GM19023 (cell line): ENCODE results near the gene GSPT1.

Source experiments
- ATAC-seq: cut with Tn5 transposase; IDR thresholded peaks from one replicate; pipeline ENCODE4 v1.9.1; 2021; ENCODE audit warnings: mild to moderate bottlenecking, moderate library complexity; ENCODE audit not compliant: unreplicated experiment

The GSPT1 gene

GRCh38 chr16:11913425-11914079, 2.2 kb downstream of the GSPT1 start:
- no peak for ATAC-seq

DNA sequence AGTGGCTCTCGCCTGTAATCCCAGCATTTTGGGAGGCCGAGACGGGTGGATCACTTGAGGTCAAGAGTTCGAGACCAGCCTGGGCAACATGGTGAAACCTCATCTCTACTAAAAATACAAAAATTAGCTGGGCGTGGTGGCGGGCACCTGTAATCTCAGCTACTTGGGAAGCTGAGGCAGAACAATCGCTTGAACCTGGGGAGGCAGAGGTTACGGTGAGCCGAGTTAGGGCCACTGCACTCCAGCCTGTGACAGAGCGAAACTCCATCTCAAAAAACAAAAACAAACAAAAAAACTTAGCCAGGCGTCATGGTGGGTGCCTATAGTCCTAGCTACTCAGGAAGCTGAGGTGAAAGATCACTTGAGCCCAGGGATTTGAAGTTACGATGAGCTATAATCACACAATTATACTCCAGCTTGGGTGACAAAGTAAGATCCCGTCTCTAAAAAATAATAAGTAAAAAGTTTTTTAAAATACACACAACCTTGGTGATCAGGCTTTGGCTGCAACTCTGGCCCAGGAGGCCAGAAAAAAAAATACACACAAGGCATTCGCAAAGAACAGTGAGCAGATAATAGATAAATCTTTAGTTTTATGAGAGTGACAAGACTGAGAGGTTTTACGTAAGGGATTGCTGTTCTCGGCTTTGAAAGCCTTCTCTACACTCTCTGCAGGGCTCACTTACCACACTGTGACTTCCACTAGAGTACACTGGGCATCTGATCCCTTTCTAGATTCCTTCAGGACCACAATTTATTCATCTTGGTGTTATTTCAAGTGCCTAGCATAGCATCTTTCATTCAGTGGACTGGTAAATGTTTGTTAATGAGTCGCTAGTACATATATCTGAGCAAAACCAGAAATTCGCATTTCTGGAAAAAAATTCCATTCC, 5.9 kb downstream of the GSPT1 start:
- ATAC-seq: no peak

DNA sequence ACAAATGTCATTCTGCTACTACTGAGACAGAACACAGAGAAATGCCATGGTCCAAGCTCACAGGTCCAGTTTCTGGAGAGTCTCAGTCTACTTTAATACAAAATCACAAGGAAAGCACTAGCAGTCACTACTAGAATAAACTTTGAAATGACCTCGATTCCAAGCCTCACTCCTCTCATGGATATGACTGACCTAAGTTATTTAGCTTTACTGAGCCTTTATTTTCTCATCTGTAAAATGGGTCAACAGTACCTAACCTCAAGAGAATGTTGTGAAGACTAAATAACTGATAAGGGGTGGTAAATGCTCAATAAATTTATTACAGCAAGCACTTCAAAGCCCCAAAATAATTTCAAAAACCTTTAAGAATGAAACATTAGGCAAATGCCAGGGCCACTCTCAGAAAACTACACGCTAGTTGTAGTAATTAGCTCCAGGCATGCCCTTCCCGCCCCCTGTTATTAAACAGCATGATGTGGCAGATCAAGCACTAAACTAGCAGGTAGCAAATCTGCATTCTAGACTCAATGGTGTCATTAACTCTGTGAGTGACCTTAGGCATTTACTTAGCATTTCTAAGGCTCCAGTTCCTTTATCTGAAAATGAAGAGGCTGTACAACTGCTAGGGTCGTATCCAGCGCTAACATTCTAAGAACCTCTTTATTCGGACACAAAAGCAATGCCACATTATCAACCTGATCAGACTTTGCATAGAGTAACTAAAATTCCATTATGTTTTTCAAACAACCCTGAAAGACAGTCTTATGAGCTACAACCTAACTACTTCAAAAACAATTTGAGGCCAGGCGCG, 8.4 kb downstream of the GSPT1 start:
- ATAC-seq: no peak

DNA sequence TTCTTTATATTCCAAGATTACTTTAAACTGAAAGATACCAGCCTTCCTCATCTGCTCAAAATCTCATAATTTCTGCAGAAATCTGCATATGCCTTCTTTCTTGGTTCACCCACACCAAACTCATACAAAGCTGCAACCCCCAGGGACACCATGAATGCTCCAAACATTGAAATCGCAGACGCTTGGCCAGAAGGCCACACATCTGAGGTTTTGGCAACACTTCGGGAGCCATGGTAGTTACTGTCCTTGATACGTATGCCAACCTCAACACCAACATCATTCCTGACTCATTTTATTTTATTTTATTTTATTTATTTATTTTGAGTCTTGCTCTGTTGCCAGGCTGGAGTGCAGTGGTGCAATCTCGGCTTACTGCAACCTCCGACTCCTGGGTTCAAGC, 11.8 kb downstream of the GSPT1 start:
- ATAC-seq: no peak

DNA sequence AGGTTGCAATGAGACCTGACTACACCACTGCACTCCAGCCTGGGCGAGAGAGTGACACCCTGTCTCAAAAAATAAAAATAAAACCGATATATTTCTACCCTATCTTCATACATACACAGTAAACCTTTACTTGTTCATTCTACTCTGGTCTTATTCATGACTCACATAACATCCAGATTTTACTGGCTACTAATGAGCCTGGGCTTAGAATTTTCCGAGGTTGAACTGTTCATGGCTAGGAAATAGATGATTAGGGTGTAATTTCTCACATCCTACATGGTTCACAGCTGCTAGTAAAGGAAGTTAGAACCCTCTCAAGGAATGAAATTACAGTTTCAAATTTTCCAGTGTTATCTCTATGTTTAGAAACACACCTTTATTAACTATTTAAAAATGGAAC, 14.7 kb downstream of the GSPT1 start:
- ATAC-seq: no peak

- ATAC-seq: no peak
Measured at GRCh38 chr16:11896486-11897176, 19.1 kb downstream of the GSPT1 start.

- ATAC-seq: no peak
Measured at GRCh38 chr16:11893571-11893970, 22.2 kb downstream of the GSPT1 start.

DNA sequence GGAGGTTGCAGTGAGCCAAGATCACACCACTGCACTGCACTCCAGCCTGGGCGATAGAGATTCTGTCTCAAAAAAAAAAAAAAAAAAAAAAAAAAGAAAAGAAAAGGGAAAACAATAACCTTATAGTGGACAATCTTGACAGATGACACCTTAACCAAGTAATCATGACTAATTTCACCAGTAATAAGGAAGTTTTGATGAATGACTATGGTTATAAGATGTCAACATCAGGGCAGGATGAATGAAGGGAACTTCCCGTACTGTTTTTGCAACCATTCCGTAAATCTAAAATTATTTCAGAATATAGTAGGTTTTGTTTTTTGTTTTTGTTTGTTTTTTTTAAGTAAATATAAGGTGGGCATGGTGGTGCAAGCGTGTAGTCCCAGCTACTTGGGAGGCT, 23.0 kb downstream of the GSPT1 start:
- ATAC-seq: no peak

DNA sequence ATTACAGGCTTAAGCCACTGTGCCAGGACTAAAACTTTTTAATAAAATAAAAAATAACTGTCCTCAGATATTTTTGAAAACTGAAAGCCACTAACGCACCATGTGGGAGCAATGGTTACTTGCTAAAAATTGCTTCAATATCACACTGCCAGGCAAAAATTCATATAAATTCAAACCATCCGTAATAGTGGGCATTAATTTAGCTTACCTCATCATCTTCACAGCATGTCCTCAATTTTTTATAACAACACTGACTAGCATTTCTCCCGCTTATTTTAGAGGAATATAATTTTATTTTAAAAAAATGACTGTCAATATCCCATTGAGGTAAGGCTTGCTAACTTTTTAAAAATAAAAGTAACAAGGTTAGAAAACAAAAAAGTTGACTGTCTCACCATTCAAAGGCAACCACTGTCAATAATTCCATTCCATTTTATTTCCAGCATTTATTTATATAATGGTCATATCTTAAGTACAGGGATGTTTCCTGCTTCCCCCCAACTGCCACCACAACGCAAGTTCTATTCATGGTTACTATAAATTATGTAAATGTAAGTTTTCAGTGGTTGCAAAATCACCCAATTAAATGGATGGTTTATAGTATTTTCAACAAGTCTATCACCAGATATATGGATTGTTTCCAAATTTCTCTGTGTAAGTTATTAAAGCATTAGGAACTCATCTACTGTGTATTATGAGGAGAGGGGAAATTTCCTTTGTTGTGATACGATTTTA, 25.4 kb downstream of the GSPT1 start:
- ATAC-seq: no peak

DNA sequence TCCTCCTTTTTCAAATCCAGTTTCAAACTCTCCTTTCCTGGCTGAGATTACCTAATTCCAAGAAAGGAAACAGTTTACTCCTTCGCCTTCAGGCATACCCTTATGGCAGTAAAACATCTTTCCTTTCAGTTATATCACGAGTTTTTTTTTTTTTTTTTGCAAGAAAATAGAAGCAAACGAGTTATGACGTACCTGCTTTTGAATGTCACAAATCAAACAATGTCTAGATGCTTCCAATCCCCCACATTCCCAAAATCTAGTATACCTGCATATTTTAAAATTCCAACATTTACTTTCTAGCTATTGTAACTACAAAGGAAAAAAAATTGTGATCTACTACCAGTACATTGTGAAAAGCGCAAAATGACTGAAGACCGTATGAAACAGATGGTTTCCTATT, 28.9 kb downstream of the GSPT1 start:
- no peak for ATAC-seq

GRCh38 chr16:11884035-11884434, 31.7 kb downstream of the GSPT1 start:
- ATAC-seq: no peak

DNA sequence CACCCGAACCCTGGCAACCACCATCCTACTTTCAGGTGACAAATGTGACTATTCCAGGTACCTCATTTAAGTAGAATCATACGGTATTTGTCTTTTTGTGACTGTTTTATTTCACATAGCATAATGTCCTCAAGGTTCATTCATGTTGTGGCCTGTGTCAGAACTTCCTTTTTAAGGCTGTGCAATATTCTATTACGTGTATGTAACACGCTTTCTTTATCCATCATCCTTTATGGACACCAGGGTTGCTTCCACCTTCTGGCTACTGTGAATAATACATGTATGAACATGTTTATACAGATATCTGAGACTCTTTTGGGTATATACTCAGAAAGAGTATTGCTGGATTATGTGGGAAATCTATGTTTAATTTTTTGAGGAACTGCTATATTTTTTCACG, 35.7 kb downstream of the GSPT1 start:
- ATAC-seq: no peak

DNA sequence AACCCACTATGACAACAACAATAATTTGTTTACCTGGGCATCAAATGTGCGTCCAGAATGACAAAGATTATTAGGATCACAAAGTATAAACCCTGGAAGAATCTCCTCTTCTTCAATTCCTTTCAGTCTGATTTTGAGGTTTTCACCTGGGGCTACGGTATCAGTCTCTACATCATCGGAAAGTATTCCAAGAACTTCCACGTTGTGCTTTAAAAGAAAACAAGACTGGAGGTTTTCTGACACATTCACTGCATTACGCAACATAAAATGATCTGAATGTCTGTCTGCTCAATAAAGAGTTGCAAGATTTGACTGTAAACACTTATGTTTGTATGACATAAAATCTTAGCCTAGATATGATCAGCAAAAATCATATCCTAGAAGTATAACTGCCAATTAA, 38.4 kb downstream of the GSPT1 start:
- no peak for ATAC-seq

- ATAC-seq: no peak
Measured at GRCh38 chr16:11876306-11876705, 39.5 kb downstream of the GSPT1 start.

DNA sequence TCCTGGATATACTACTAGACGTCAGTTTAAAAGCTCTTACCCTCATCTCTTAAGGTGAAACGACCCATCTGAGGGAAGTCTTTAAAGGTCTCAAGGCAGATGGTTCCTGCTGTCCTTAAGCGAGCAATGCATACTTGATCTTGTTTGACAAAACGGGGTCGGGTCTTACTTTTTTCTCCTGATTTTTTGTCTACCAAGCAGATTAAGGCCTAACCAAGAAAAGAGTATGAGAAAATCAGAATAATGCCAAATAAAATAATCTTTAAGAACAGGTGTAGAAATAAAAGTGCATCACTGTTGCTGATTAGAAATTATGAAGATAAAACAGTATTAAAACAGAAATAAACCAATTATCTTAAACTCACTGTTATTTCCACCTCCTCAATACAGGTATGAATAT, 40.0 kb downstream of the GSPT1 start:
- ATAC-seq: no peak

- no peak for ATAC-seq
Measured at GRCh38 chr16:11871193-11871592, 44.6 kb downstream of the GSPT1 start.

DNA sequence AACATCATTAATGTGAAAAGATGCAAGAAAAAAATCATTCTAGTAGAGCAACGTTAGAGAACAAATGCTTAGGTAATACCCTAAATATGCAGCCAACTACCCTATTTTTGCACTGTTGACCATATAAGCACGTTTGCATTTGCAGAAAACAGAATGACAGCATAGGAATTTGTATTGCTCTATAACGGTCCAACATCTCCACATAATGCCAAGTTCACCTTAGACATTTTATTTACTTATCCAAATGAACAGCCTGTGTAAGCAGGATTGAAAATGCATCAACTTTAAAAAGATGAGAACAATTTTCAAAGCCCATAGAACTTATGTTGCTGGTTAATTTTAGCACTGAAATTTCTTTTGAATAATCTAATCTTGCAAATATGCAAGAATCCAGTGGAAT, 45.4 kb downstream of the GSPT1 start:
- ATAC-seq: no peak

- ATAC-seq: no peak
Measured at GRCh38 chr16:11869353-11870228, 46.2 kb downstream of the GSPT1 start.

GRCh38 chr16:11868412-11868980, 47.3 kb downstream of the GSPT1 start:
- no peak for ATAC-seq
